ENCODE data around the gene CFAP53. TPM values are rescaled to one million over a fixed set of nuclear protein-coding genes. Genes with fewer than 3 reads are reported as not detected.
A peak's percentile ranks its signal among the peaks of the same experiment; 100 is the strongest.

The CFAP53 gene
- polyA plus RNA-seq, 2 of the 4 experiments (the other 2 are of a cell fraction): 0.54 to 0.66 TPM

GRCh38 chr18:50207722-50208121 is 58.6 kb downstream of the CFAP53 start (continued):
- no peak for TF ChIP-seq GATA3 (IDR thresholded peaks at IDR 0.05; ENCODE audit: borderline replicate concordance)
- no peak for TF ChIP-seq CEBPB (IDR thresholded peaks at IDR 0.05)
- TF ChIP-seq HOXA7 (CRISPR knock-in tag; IDR thresholded peaks at IDR 0.05): no peak
- TF ChIP-seq PBX3 (IDR thresholded peaks at IDR 0.05): no peak
- no peak for TF ChIP-seq CBX8 (IDR thresholded peaks at IDR 0.05)
- TF ChIP-seq MAFK (IDR thresholded peaks at IDR 0.05; ENCODE audit: partially characterized antibody): no peak

GRCh38 chr18:50203801-50204604 is 62.3 kb downstream of the CFAP53 start:
- peak; percentile 59 to 76; a peak in 4 of 6 replicates for ATAC-seq
- Histone ChIP-seq H3K27ac (no peak overlapping the region), H3K4me3 (no peak overlapping the region), H3K4me1 (no peaks in the 10 kb centered on the region), H3K9me3 (no peaks in the 10 kb centered on the region), H3K4me2 (peak overlapping the region; percentile 61; the same call in 2 of the 3 replicates)
- DNase-seq (ENCODE audit: low read depth in 1 of 2, low spot score in 1 of 2): peak; percentile 24 to 28
- FAIRE-seq: no peak
- ChIA-PET CTCF (interaction anchor here (0.6 to 3.1 kb wide), 23 partner anchors 9 to 693 kb away, joined by 3 to 16 read pairs (median 4); partner anchors contain the start of gene MYO5B), POLR2A (no interaction called here)
- 0 out of 3 replicates have a peak, but pooled peaks have one; percentile 37 for TF ChIP-seq SMC3 (IDR thresholded peaks at IDR 0.05)
- TF ChIP-seq CTCF (IDR thresholded peaks at IDR 0.05): peak; percentile 51
- no peak for TF ChIP-seq ZC3H11A (IDR thresholded peaks at IDR 0.05)
- no peak for TF ChIP-seq POLR2A (IDR thresholded peaks at IDR 0.05; ENCODE audit: low read length)
- peak; percentile 46 to 56; a peak in 4 of 5 replicates for TF ChIP-seq RAD21 (conservative IDR thresholded peaks at IDR 0.05 in 1 of 2, IDR thresholded peaks at IDR 0.05 in 1 of 2)
- WGBS (ENCODE audit: missing lambda C conversion rate): 15% methylated on average over 22 of the region's 24 CpGs

GRCh38 chr18:50201476-50202018 is 64.7 kb downstream of the CFAP53 start:
- Histone ChIP-seq H3K4me3 (no peak overlapping the region), H3K27ac (no peak overlapping the region), H3K4me1 (no peaks in the 10 kb centered on the region), H3K4me2 (no peak overlapping the region), H3K9me3 (no peaks in the 10 kb centered on the region)
- 7% methylated on average over 1 of the region's 1 CpG for WGBS (ENCODE audit: missing lambda C conversion rate)
- ATAC-seq (no peak), DNase-seq (ENCODE audit: low read depth in 1 of 2, low spot score in 1 of 2) (no peak), FAIRE-seq (no peak)
- TF ChIP-seq EHF (CRISPR knock-in tag; IDR thresholded peaks at IDR 0.05) (no peak), NR3C1 (IDR thresholded peaks at IDR 0.05) (no peak), MYC (IDR thresholded peaks at IDR 0.05; ENCODE audit: borderline replicate concordance, low read length) (no peak), EP300 (IDR thresholded peaks at IDR 0.05) (no peak)
- CTCF ChIA-PET: interaction anchor here (1.3 kb wide), 1 partner anchor 17 kb away, joined by 3 read pairs; no protein-coding TSS in a partner anchor
- POLR2A ChIA-PET: no interaction called here

GRCh38 chr18:50199921-50200320 is 66.4 kb downstream of the CFAP53 start:
- no peak overlapping the region for H3K4me2 ChIP-seq
- no peak for DNase-seq (ENCODE audit: low read depth in 1 of 2, low spot score in 1 of 2)
- no peaks in the 10 kb centered on the region for H3K9me3 ChIP-seq
- no peaks in the 10 kb centered on the region for H3K4me1 ChIP-seq
- TF ChIP-seq CBX8 (IDR thresholded peaks at IDR 0.05): no peak
- no peak for TF ChIP-seq BHLHE40 (IDR thresholded peaks at IDR 0.05; ENCODE audit: low read depth, low read length)
- TF ChIP-seq EHF (CRISPR knock-in tag; IDR thresholded peaks at IDR 0.05): no peak
- no peak for TF ChIP-seq POLR2A (IDR thresholded peaks at IDR 0.05; ENCODE audit: low read length)
- no peak for TF ChIP-seq RNF2 (IDR thresholded peaks at IDR 0.05; ENCODE audit: borderline replicate concordance, low read depth)
- TF ChIP-seq BCL3 (IDR thresholded peaks at IDR 0.05): no peak
- no peak for TF ChIP-seq ZSCAN20 (CRISPR knock-in tag; IDR thresholded peaks at IDR 0.05)
- TF ChIP-seq MAFK (IDR thresholded peaks at IDR 0.05; ENCODE audit: partially characterized antibody): no peak
- TF ChIP-seq CBX2 (IDR thresholded peaks at IDR 0.05; ENCODE audit: borderline replicate concordance, low read depth): no peak
- no peak for TF ChIP-seq HOXB13 (CRISPR knock-in tag; IDR thresholded peaks at IDR 0.05; ENCODE audit: low read depth)
- no peak for TF ChIP-seq MYC (IDR thresholded peaks at IDR 0.05; ENCODE audit: borderline replicate concordance, low read length)
- TF ChIP-seq PHF8 (IDR thresholded peaks at IDR 0.05; ENCODE audit: borderline replicate concordance, low read depth): no peak
- TF ChIP-seq FOXS1 (CRISPR knock-in tag; IDR thresholded peaks at IDR 0.05): no peak
- no peak for TF ChIP-seq JUNB (IDR thresholded peaks at IDR 0.05)
- TF ChIP-seq GATA3 (IDR thresholded peaks at IDR 0.05; ENCODE audit: borderline replicate concordance): no peak
- WGBS (ENCODE audit: missing lambda C conversion rate): 89% methylated on average over 1 of the region's 1 CpG
- H3K27ac ChIP-seq: no peak overlapping the region
- no peak for FAIRE-seq
- CTCF ChIA-PET: no interaction called here
- H3K4me3 ChIP-seq: no peak overlapping the region
- ATAC-seq: no peak
- POLR2A ChIA-PET: no interaction called here
